ENCODE data around the gene NOTCH2.

The NOTCH2 gene

DNA sequence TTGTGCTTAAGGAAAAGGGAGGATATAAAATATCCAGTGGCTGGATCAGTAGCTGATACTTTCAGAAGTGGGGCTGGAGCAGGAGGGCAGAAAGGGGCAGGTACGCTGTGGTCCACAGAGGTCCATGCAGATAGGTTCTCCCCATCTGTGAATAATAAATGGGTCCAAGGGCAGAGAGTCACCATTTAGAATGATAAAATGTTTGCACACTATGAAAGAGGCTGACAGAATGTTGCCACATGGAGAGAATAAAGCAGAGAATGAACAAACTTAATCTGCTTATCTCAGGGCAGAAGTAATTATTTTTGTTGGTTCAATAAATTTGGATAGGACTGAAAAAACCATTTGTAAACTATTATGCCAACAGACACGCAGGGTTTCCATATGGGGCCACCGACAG, 156.5 kb downstream of the NOTCH2 start:
- DNase-seq, result no peak
- Histone ChIP-seq H3K4me3 (ENCODE audit: low read depth, low read length) (no peak overlapping the region), H3K23ac (ENCODE audit: low read length) (no peak overlapping the region), H3K9me3 (ENCODE audit: insufficient read depth, low read depth, low read length) (peaks cover 4% of the 10 kb centered on the region), H3K4ac (ENCODE audit: low read depth, low read length) (no peak overlapping the region), H3K27ac (ENCODE audit: low read depth, low read length) (no peak overlapping the region), H3K27me3 (ENCODE audit: insufficient read depth, low read length) (no peaks in the 10 kb centered on the region), H2AK5ac (ENCODE audit: low read length) (no peak overlapping the region), H3K36me3 (ENCODE audit: control insufficient read depth in 1 of 2, insufficient read depth in 2 of 2, low read length in 2 of 2) (peaks cover 14 to 22% of the 10 kb centered on the region in 2 experiments), H3K79me1 (ENCODE audit: low read length) (no peaks in the 10 kb centered on the region), H3K18ac (ENCODE audit: low read length) (no peak overlapping the region), H4K91ac (ENCODE audit: low read depth, low read length) (no peak overlapping the region), H3K4me2 (ENCODE audit: low read length) (no peak overlapping the region), H2BK12ac (ENCODE audit: low read length) (no peak overlapping the region), H2BK5ac (ENCODE audit: low read depth, low read length, poor library complexity) (no peak overlapping the region), H2AFZ (ENCODE audit: insufficient read depth, low read length, poor library complexity) (no peak overlapping the region), H3K9ac (ENCODE audit: low read length) (no peak overlapping the region), H3K4me1 (ENCODE audit: control insufficient read depth in 1 of 2, insufficient read depth in 2 of 2, low read length in 2 of 2) (peaks cover 3 to 5% of the 10 kb centered on the region in 2 experiments), H4K8ac (ENCODE audit: low read depth, low read length) (no peak overlapping the region), H4K12ac (ENCODE audit: low read depth, low read length) (no peak overlapping the region), H3K14ac (ENCODE audit: low read length) (no peak overlapping the region), H2BK120ac (ENCODE audit: insufficient read depth, low read length, poor library complexity) (no peak overlapping the region), H3K79me2 (ENCODE audit: control insufficient read depth, insufficient read depth, low read length, poor library complexity) (no peaks in the 10 kb centered on the region)
- WGBS (ENCODE audit: extremely low coverage, insufficient coverage, insufficient read length), result no CpG with 5 or more reads among the region's 3 CpGs

DNA sequence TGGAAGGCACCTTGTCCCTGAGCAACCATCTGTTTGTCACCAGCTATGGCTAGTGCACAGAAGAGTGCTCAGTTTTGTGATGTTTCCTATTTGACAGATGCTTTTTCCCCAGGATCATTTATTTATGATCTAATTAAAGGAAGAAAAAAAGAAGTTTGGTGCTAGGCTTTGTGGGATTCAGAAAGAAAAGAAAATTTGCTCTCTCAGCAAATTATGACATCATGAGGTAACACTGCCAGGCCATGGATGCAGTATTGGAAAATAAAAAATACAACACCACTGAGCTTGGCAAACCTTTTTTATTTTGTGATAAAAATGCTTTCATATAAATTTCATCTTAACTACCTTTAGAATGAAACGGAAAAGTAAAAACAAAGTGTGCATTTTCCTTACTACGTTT, 157.7 kb downstream of the NOTCH2 start:
- no peak overlapping the region for H3K4ac ChIP-seq (ENCODE audit: low read depth, low read length)
- no peak overlapping the region for H3K4me3 ChIP-seq (ENCODE audit: low read depth, low read length)
- no peaks in the 10 kb centered on the region for H3K79me2 ChIP-seq (ENCODE audit: control insufficient read depth, insufficient read depth, low read length, poor library complexity)
- H3K23ac ChIP-seq (ENCODE audit: low read length), result no peak overlapping the region
- no peaks in the 10 kb centered on the region for H3K79me1 ChIP-seq (ENCODE audit: low read length)
- H3K27ac ChIP-seq (ENCODE audit: low read depth, low read length), result no peak overlapping the region
- no peak overlapping the region for H2AK5ac ChIP-seq (ENCODE audit: low read length)
- no peak overlapping the region for H3K18ac ChIP-seq (ENCODE audit: low read length)
- WGBS (ENCODE audit: extremely low coverage, insufficient coverage, insufficient read length), result no CpG with 5 or more reads among the region's 2 CpGs
- no peak for DNase-seq
- no peak overlapping the region for H3K4me2 ChIP-seq (ENCODE audit: low read length)
- peaks cover 14 to 19% of the 10 kb centered on the region in 2 experiments for H3K36me3 ChIP-seq (ENCODE audit: control insufficient read depth in 1 of 2, insufficient read depth in 2 of 2, low read length in 2 of 2)
- no peak overlapping the region for H3K9ac ChIP-seq (ENCODE audit: low read length)
- H3K14ac ChIP-seq (ENCODE audit: low read length), result no peak overlapping the region
- H4K8ac ChIP-seq (ENCODE audit: low read depth, low read length), result no peak overlapping the region
- H3K9me3 ChIP-seq (ENCODE audit: insufficient read depth, low read depth, low read length), result peaks cover 4% of the 10 kb centered on the region
- no peak overlapping the region for H2AFZ ChIP-seq (ENCODE audit: insufficient read depth, low read length, poor library complexity)
- no peaks in the 10 kb centered on the region for H3K27me3 ChIP-seq (ENCODE audit: insufficient read depth, low read length)
- H2BK120ac ChIP-seq (ENCODE audit: insufficient read depth, low read length, poor library complexity), result no peak overlapping the region
- H2BK12ac ChIP-seq (ENCODE audit: low read length), result no peak overlapping the region
- peaks cover 3 to 5% of the 10 kb centered on the region in 2 experiments for H3K4me1 ChIP-seq (ENCODE audit: control insufficient read depth in 1 of 2, insufficient read depth in 2 of 2, low read length in 2 of 2)
- no peak overlapping the region for H4K91ac ChIP-seq (ENCODE audit: low read depth, low read length)
- no peak overlapping the region for H2BK5ac ChIP-seq (ENCODE audit: low read depth, low read length, poor library complexity)
- H4K12ac ChIP-seq (ENCODE audit: low read depth, low read length), result no peak overlapping the region

GRCh38 chr1:119910618-119911017, 158.8 kb downstream of the NOTCH2 start:
- Histone ChIP-seq H4K91ac (ENCODE audit: low read depth, low read length) (no peak overlapping the region), H3K4me1 (ENCODE audit: control insufficient read depth in 1 of 2, insufficient read depth in 2 of 2, low read length in 2 of 2) (peaks cover 3 to 5% of the 10 kb centered on the region in 2 experiments), H3K4me3 (ENCODE audit: low read depth, low read length) (no peak overlapping the region), H2BK5ac (ENCODE audit: low read depth, low read length, poor library complexity) (no peak overlapping the region), H2BK12ac (ENCODE audit: low read length) (no peak overlapping the region), H3K18ac (ENCODE audit: low read length) (no peak overlapping the region), H3K14ac (ENCODE audit: low read length) (no peak overlapping the region), H2AK5ac (ENCODE audit: low read length) (no peak overlapping the region), H4K12ac (ENCODE audit: low read depth, low read length) (no peak overlapping the region), H3K36me3 (ENCODE audit: control insufficient read depth in 1 of 2, insufficient read depth in 2 of 2, low read length in 2 of 2) (peaks cover 5 to 9% of the 10 kb centered on the region in 2 experiments), H3K4me2 (ENCODE audit: low read length) (no peak overlapping the region), H3K27ac (ENCODE audit: low read depth, low read length) (no peak overlapping the region), H3K4ac (ENCODE audit: low read depth, low read length) (no peak overlapping the region), H2BK120ac (ENCODE audit: insufficient read depth, low read length, poor library complexity) (no peak overlapping the region), H3K23ac (ENCODE audit: low read length) (no peak overlapping the region), H3K9me3 (ENCODE audit: insufficient read depth, low read depth, low read length) (peaks cover 6% of the 10 kb centered on the region), H3K79me1 (ENCODE audit: low read length) (no peaks in the 10 kb centered on the region), H3K9ac (ENCODE audit: low read length) (no peak overlapping the region), H3K79me2 (ENCODE audit: control insufficient read depth, insufficient read depth, low read length, poor library complexity) (no peaks in the 10 kb centered on the region), H3K27me3 (ENCODE audit: insufficient read depth, low read length) (no peaks in the 10 kb centered on the region), H2AFZ (ENCODE audit: insufficient read depth, low read length, poor library complexity) (no peak overlapping the region), H4K8ac (ENCODE audit: low read depth, low read length) (no peak overlapping the region)
- no peak for DNase-seq
- WGBS (ENCODE audit: extremely low coverage, insufficient coverage, insufficient read length), result no CpG with 5 or more reads among the region's 4 CpGs

GRCh38 chr1:119909890-119910596, 159.4 kb downstream of the NOTCH2 start:
- Histone ChIP-seq H3K27me3 (ENCODE audit: insufficient read depth, low read length) (no peaks in the 10 kb centered on the region), H4K8ac (ENCODE audit: low read depth, low read length) (no peak overlapping the region), H3K14ac (ENCODE audit: low read length) (no peak overlapping the region), H2BK12ac (ENCODE audit: low read length) (no peak overlapping the region), H3K18ac (ENCODE audit: low read length) (no peak overlapping the region), H3K23ac (ENCODE audit: low read length) (no peak overlapping the region), H3K79me2 (ENCODE audit: control insufficient read depth, insufficient read depth, low read length, poor library complexity) (no peaks in the 10 kb centered on the region), H3K9ac (ENCODE audit: low read length) (no peak overlapping the region), H2BK5ac (ENCODE audit: low read depth, low read length, poor library complexity) (no peak overlapping the region), H2AK5ac (ENCODE audit: low read length) (no peak overlapping the region), H3K9me3 (ENCODE audit: insufficient read depth, low read depth, low read length) (peaks cover 6% of the 10 kb centered on the region), H2AFZ (ENCODE audit: insufficient read depth, low read length, poor library complexity) (no peak overlapping the region), H2BK120ac (ENCODE audit: insufficient read depth, low read length, poor library complexity) (no peak overlapping the region), H3K4me1 (ENCODE audit: control insufficient read depth in 1 of 2, insufficient read depth in 2 of 2, low read length in 2 of 2) (peaks cover 3 to 5% of the 10 kb centered on the region in 2 experiments), H3K4ac (ENCODE audit: low read depth, low read length) (no peak overlapping the region), H3K79me1 (ENCODE audit: low read length) (no peaks in the 10 kb centered on the region), H3K36me3 (ENCODE audit: control insufficient read depth in 1 of 2, insufficient read depth in 2 of 2, low read length in 2 of 2) (peaks cover 0 to 4% of the 10 kb centered on the region in 2 experiments), H3K27ac (ENCODE audit: low read depth, low read length) (no peak overlapping the region), H3K4me2 (ENCODE audit: low read length) (no peak overlapping the region), H4K91ac (ENCODE audit: low read depth, low read length) (no peak overlapping the region), H3K4me3 (ENCODE audit: low read depth, low read length) (no peak overlapping the region), H4K12ac (ENCODE audit: low read depth, low read length) (no peak overlapping the region)
- no peak for DNase-seq
- WGBS (ENCODE audit: extremely low coverage, insufficient coverage, insufficient read length), result no CpG with 5 or more reads among the region's 9 CpGs

Measured in trophoblast cell (in vitro differentiated cells and primary cell).